Activated CD4-positive, alpha-beta T cell treated with anti-CD3 and anti-CD28 coated beads for 48 hours (primary cell): ENCODE results near the gene SLX9.
"Not testable (repeated sequence)": the region's sequence is repeated elsewhere in the genome, so short reads cannot be mapped to it uniquely, and the experiment has no call there.

Experiments
- DNase-seq: peaks from one replicate; pipeline ENCODE4 v3.0.0-alpha.2; 2020

Gene SLX9

DNA sequence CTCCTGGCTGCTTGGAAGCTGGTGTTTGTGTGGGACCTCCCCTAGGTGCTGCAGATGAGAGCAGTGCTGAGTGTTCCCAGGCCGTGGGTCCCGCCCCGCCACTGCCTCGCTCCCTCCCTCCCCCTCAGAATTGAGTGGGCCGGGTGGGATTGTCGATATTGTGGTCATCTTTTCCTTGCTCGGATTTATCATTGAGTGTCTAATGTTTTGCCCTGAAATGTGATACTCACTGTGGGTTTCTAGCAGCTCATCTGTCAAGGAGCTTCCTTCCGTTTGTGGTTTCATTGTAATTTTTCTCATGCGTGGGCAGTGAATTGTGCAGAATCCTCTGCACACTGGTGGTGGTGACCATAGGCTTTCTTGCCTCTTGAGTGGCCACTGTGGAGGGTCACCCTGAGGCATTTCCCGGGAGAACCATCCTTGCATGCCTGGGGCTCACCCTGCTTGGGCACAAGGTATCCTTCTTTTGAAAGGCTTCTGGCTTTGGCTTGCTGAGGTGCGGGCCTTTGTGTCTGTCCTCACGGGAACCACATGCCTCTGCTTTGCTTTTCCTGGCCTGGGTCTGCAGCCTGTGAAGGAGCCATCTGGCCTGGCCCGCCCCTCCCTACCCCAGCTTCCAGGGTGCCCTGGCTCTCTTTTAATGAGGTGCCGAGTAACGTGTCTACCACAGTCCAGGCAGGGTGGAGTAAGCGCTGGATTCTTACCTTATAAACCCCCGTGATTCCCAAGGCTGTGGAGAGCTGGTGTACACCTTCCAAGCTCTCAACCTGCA lies 25.6 kb downstream of the SLX9 start:
- peak; percentile 53 for DNase-seq

DNA sequence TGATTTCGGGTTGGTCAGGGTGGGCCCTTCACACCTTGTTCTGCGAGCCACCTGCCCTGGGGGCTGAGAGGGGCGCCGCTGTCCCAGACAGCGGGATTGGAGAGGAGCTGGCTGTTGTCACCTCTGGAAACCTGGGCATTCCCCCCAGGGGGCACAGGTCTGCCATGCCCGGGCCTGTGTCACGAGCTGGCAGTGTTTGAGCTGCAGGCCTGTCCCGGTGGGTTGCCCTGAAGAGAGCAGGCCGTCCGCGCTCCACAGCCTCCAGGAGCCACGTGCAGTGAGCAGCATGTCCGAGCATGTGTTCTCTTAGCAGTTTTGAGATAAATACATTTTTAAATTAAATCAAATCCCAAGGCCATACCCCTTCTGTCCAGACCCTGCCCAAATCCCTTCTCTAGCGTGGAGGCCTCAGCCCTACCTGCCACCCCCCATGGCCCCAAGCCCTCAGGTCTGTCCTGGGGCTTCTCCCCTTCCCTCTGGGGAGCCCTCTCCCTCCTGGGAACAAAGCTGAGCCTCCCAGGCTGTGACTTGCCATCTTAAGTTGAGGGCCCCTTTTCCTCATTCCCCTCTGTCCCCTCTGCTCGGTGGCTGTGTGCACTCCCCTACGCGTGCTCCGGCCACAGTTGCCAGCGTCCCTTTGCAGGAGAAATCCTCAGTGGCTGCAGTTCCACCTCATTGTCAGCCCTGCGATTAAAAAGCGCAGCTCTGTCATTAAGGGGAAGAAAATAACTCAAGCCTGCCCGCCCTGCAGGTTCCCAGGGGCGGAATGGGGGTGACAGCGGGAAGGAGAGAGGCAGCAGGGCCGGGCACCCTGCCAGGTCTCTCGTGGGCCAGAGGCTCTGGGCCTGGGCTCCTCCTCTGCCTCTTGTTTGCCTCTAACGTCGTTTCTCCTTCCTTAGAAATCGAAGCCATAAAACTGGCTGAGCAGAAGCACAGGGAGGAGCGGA lies 26.6 kb downstream of the SLX9 start:
- no peak for DNase-seq

DNA sequence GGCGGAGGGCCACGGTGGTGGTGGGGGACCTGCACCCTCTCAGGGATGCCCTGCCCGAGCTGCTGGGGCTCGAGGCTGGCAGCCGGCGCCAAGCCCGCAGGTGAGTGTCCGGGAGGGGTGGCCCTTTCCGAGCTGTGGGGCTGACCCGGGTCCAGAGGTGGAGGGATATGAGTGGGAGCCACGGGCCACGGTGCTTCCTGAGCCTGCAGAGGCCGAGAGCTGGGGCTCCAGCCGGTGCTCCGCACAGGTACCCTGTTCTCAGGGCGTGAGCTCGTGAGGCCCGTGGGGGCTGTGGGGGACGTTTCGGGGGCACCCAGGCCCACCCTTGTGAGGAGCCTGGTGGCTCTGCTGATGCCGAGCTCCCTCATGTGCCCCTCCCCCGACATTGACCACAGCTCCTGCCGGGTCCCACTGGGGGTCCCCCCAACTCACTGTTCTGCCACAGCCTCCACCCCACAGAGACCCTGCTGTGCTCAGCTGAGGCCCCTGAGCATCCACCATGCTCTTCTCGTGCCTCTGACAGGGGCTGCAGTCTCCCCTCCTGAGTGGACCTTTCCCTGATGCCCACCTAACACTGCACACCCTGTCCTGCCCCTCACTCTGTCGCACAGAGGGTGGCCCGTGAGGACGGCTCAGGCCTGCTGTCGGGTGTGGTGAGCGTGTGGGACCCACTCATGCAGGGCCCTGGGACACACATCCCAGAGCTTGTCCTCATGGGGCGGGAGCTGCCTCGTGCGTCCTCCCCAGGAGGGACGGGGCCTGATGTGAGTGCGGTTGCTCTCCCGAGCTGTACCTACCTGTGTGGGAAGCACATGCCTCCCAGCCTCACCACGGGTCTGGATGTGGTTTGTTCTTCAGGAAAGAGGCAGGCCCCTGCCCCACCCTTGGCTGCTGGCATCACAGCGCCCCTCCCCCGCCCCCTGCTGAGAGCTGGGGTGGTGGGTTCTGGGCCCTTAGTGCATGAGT lies 27.5 kb downstream of the SLX9 start:
- DNase-seq, result no peak

DNA sequence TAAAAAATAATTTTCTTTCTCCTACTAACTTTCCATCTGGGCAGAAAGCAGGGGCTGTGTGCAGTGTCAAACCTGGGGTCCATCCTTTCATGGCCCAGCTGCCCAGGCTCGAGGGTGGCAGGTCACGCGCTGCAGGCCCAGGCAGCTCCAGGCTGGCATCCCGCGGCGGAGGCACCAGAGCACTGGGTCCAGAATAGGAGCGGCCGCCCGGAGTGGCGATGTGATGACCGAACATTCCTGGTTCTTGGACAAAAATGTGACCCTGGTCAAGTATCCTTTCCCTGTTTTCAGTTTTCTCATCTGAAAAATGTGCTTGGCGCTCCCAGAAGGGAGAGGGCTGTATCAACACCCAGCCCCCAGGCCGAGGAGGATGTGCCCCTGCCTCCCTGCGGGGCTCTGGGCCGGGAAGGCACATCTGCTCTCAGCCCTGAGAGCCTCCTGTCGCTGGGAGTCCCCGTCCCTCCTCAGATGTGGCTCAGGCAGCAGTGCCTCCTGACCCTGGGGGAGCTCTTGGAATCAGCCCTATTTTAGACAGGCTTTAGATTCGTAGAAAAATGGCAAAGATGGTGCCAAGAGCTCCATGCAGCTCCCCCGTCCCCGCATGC lies 29.3 kb downstream of the SLX9 start:
- no peak for DNase-seq

DNA sequence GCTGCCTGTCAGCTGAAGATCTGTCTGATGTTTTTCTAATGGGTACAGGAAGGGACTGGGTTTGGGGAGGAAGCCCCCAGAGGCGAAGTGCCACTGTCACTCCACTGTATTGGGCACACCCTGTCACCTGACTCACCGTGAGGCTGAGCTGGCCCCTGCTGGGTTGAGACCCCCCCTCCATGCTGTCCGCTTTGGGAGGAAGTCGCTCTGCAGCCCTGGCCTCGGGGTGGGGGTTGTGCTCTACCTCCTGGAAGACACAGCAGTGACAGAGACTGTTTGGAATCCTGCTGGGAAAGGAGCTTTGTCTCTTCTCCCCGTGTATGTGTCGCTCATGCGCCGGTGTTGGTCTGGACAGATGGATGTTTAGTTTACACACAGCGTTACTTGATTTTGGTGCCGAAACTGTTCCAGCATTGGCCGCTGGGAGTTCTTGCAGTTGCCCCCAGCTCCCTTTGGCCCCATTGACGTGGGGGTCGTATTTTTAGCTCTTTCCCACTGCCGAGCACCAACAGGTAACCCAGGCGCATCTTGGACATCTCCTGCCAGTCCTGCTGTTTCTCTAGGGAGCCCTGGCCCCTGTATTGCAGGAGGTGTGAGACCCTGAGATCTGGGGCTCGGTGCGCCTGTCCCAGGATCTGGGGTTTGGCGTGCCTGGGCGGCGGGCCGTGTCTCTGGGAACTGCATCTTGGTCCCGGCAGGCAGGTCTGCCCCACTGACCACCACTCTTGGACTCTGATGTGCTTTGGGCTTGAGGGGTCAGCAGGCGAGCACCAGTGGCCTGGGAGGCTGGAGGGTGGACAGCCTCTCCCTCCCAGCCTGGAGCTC lies 30.3 kb downstream of the SLX9 start:
- no peak for DNase-seq

DNA sequence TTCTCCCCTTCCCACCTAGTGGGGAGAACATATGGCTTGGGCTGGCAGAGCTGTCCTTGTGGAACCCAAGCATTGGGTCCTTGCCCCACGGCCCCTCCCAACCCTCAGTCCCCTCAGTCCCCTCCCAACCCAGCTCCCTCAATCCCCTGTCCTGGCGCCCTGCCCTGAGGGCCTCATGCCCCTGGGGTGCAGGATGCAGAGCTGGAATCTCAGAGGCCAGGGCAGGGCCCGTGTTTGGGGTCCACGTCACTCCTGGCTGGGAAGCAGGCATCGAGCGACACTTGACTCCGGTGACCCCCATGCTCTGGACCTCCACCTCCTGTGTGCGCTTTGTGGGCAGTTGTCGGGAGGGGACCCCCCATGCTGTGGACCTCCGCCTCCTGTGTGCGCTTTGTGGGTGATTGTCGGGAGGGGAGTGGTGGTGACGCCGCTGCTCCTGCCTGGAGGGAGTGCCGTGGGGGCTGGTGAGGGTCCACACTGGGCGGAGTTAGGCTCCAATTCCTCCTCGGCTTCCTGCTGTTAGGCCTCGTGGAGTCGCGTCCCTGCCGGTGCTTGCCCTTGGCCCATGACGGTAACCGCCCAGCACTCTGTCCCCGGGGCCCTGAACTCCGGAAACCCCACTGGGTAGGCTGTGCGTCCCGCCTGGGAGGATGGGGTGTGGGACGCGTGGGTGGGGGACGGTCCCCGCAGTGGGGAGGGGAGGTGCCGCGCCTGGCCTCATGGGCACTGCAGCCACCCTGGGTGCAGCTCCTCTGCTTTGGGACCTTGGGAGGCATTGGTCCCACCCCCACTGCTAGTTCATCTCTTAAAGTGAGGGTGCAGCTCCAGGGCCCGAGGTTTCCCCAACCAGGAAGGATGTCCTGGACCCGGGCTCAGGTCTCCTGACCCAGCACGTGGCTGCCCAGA lies 31.2 kb downstream of the SLX9 start:
- DNase-seq, result no peak

DNA sequence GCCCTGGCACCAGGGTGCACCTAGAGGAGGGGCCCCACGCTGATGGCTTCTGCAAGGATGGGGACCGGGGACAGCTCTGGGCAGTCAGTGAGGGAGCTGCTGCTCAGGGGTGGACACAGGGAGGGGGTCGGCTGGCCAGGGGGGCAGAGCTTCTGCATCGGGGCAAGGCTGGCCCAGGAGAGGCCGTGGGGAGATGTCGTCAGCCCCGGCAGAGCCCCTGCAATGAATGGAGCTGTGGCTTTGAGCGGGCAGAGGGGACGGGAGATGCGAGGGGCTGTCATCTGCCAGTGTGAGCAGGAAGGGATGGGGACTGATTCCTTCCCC lies 31.8 kb downstream of the SLX9 start:
- no peak for DNase-seq

DNA sequence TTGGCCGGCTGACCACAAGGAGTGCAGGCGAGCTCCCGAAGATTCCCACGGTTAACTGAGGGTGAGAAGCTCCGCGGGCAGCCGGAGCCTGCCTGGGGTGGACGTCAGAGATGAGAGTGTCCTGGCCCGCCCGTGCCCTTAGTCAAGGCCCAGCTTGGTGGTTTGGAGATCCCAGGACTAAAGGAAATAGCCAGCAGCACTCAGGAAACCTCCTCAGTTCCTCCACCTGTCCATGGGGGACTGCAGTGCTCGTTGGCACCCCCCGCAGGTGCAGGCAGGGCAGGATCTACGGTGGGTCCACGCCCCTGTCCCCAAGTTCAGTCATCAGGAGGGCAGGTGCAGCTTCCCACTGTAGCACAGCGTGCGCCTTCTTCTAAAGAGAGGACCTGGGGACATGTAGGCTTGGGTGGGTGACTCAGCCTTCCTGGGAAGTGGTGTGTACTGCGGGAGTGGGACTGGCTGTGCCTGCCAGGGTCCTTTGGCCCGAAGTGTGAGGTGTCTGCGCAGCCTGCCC lies 32.5 kb downstream of the SLX9 start:
- DNase-seq, result no peak

DNA sequence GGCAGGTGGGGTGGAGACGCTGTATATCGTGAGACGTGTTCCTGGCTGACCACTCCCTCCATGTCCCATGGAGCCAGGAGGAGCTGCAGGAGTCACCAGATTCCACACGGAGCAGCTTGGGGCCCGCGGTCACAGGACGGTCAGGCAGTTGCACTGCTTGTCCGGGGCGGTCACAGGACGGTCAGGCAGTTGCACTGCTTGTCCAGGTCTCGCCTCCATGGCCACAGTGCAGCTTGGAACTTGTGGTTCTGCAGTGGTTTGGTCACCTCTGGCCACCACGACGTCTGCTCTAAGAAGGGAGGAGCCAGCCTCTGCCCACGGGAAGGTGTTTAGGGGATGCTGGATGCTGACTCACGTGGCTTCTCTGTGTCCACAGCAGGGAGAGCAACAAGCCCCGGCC lies 33.0 kb downstream of the SLX9 start:
- DNase-seq, result no peak

DNA sequence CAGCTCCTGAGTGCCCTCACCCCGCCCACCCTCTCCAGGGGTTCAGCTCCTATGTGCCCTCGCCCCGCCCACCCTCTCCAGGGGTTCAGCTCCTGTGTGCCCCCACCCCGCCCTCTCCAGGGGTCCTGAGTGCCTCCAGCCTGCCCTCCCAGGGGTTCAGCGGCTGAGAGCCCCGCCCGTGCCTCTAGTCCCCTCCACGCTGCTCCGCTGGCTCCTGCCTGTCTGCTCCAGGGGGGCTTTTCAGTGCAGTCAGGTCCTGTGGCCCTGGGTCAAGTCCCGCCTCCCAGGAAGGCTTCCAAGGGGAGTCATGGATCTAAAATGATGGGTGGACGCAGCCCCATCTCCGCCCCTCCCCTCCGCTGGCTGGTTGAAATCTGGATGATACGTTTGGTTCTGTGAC lies 33.8 kb downstream of the SLX9 start:
- no peak for DNase-seq

DNA sequence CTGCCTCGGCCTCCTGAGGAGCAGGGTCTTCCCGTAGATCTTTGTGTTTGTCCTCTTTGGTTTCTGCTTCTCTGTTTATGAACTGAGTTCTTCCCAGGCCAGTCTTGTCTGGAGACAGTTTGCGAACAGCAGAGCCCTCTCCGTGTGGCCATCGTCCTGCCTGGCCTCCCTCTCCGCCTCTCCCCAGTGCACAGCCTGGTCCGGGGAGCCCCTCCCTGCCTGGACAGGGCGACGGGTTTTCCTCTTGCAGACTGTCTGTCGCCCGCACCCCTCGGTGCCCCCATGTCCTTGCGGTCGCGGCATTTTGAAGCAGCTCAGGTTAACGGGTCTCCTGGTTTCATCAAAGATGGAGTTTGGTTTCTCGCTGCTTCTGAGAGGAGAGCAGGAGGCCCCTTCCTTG lies 34.8 kb downstream of the SLX9 start:
- no peak for DNase-seq

DNA sequence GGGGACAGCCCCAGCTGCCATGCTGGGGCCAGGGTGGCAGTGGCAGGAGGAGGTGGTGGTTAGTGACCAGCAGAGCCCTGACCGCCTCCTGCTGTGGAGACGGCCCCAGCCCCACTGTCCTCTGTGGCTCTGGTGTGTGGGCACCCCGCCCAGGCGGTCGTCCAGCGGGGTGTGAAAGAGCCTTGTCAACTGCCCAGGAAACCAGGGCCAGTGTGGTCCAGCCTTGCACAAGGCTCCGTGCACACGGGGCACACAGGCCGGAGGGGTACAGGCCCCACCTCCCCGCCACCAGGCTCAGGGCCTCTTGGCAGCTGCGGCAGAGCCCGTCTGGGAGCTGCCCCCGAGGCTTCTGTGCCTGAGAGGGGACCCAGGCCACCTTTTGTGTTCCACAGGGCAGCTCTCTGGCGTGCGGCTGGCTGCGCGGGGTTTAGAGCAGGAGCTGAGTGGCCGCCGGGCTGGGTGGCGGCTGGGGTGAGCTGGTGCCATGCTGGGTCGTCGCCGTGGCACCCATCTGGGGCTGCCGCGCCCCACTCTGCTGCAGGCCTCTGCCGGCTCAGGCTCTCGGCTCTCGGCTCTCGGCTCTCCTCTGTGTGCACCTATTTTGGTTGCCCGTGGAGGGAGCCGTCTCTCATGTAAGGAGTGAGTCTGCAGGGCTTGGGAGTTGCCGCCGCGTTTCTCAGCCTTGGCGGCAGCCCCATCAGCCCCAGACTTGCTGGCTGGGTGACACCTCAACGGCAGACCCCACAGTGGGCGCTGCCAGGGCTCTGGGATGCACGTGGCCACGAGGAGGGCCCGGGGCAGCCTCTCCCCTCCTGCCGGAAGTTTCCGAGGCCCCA lies 36.1 kb downstream of the SLX9 start:
- no peak for DNase-seq

DNA sequence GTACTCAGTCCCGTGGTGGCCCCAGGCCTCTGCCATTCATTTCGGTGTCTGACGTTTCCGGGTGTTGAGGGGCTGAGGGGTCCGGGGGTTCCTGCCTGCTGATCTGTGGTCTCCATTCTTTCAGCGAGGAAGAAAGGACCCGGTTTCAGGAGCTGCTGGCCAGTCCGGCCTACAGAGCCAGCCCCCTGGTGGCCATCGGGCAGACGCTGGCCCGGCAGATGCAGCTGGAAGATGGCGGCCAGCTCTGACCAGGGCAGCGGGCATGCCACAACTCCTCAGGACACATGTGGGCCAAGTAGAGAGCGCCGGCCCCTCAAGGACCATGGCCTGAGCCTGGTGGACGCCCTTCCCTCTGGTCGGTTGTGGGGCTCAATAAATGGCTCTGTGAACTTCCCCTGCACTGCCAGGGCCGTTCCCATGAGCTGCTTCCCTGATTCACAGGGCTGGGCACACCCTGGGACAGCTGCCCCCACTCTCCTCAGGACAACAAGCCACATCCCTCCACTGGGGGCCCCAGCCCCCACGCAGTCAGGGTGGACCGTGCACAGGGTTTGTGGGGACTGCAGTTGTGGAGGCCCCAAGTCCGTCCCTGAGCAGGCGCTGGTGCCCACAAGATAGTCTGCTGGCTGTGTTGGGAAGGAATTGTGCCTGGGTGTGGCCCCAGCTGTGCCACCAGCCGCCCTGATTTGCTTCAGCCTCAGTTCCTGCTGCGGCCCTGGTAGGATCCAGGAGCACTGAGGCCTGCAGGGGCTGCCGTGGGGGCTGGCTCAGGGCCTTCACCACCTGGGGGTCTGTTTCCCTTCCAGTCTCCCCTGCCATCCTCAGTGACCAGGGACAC lies 36.9 kb downstream of the SLX9 start:
- DNase-seq, result not testable (repeated sequence)

DNA sequence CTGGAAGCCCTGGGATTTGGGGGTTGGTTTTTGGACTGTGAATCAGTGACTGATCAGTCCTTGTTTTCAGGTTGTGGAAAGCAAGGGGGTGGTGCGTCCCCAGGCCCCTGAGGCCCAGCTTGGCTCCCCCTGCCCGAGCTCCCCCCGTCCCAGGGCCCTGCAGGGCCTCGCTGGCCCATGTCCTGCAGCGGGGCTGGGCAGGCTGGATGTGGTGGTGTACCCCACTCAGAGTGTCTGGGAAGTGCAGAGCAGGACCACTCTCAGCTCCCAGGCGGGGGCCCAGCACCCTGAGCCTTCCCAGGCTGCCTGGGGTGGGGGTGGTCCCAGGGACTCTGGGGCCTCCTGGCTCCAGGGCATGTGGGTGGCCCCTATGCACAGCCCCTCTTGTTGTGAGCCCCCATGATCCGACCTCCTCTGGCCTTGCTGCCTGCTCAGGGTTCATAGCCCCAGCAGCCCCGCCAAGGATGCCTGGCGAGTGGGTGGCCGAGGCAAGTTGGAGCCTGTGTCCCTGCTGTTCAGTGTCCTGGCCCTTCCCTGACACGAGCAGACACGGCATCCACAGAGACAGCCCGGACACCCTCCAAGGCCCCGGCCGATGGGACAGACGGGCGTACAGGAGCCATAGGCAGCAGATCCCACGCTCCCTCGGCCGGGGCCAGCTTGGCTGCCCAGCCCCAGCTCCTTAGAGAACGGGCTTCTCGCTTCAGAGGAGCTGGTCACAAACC lies 37.9 kb downstream of the SLX9 start:
- DNase-seq, result no peak

DNA sequence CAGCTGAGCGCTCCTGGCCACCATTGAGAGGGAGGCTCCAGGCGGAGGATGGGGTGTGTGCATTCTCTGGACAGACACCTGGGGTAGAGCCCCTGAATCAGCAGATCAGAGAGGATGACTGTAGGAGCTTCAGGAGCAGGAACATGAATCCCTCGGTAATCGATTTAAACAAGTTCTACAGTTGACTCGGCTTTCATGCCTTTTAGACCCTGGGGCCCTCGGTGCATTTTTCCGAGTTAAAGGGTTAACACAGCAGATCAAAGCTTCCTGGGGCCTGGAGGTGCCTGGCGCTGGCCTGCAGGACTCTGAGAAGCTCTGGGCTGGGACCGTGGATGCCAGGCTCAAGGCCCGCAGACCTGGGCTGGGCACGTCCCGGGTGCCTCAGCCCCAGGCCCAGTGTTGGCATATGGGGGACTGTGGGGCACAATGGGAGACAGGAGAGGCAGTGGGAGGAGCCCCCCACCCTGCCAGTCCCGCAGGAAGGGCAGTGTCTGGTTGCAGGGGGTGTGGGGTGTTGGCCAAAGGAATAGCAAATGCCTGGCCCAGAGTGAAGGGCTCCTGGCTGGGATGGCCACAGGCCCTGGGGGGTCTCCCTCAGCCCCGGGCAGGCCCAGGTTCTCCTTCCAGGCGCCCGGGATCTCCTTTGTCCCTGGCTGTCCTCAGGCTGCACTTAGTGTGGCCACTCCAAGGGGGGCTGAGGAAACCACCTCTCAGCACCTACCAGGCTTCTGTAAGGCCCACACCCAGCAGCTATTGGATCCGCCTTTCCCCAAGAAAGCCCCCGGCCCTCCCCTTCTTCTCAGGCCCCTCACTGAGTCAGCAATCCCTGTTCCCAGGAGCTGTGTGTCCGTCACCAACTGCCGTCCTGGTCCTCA lies 40.1 kb downstream of the SLX9 start:
- no peak for DNase-seq
